Caco-2 (cell line): ENCODE results near the gene KATNB1. TPM values are rescaled to one million over a fixed set of nuclear protein-coding genes. Genes with fewer than 3 reads are reported as not detected.

Experiments
- BruUV-seq: library from RNA; stranded (reverse); fragments of 400-500 nt; replicated peaks from 2 replicates; lab custom pipeline; 2021; lab: Mats Ljungman, UMichigan
- CTCF ChIA-PET: fragments of 300-600 bp; sonication (Branson Sonifier 250); formaldehyde crosslinking; loops from one replicate; lab custom pipeline; 2022; ENCODE audit warnings: antibody characterized with exemption; lab: Charles Lee
- POLR2A ChIA-PET: fragments of 300-600 bp; sonication (Branson Sonifier 250); formaldehyde crosslinking; loops from one replicate; lab custom pipeline; 2022; ENCODE audit warnings: antibody characterized with exemption; lab: Charles Lee
- DNase-seq, 2 experiments: peaks; one replicate each; pipeline versions ENCODE4 v3.0.0 to v3.0.0-alpha.2; 2020 to 2022
- H3K27me3 ChIP-seq: replicated peaks from 2 replicates; pipeline ENCODE4 v1.6.0; 2011; ENCODE audit warnings: low read length; ENCODE audit not compliant: control insufficient read depth, insufficient read depth
- H3K36me3 ChIP-seq: 2 replicates; pipeline ENCODE4 v1.5.1; 2011; ENCODE audit warnings: low read length; ENCODE audit not compliant: control insufficient read depth, insufficient read depth
- H3K4me1 ChIP-seq: fragments of 250-450 bp; sonication (Bioruptor Pico); 2 replicates; pipeline ENCODE4 v1.5.1; 2020; ENCODE audit warnings: mild to moderate bottlenecking
- H3K4me3 ChIP-seq: 2 replicates; pipeline ENCODE4 v1.5.1; 2011; ENCODE audit warnings: low read depth, mild to moderate bottlenecking, control low read depth, low read length
- H3K9me3 ChIP-seq: fragments of 250-450 bp; sonication (Bioruptor Pico); 2 replicates; pipeline ENCODE4 v1.5.1; 2020; ENCODE audit warnings: mild to moderate bottlenecking, moderate library complexity
- H3K27ac Mint-ChIP-seq: one replicate; pipeline ENCODE4 v1.8.0; 2022; ENCODE audit warnings: mixed read lengths; ENCODE audit not compliant: unreplicated experiment
- H3K27me3 Mint-ChIP-seq: one replicate; pipeline ENCODE4 v1.8.0; 2022; ENCODE audit warnings: mixed read lengths; ENCODE audit not compliant: insufficient read depth, unreplicated experiment
- H3K36me3 Mint-ChIP-seq: one replicate; pipeline ENCODE4 v1.8.0; 2022; ENCODE audit warnings: mild to moderate bottlenecking, mixed read lengths; ENCODE audit not compliant: insufficient read depth, unreplicated experiment
- H3K4me1 Mint-ChIP-seq: one replicate; pipeline ENCODE4 v1.8.0; 2022; ENCODE audit warnings: low read depth, mixed read lengths; ENCODE audit not compliant: unreplicated experiment
- H3K4me3 Mint-ChIP-seq: one replicate; pipeline ENCODE4 v1.8.0; 2022; ENCODE audit warnings: mild to moderate bottlenecking, moderate library complexity, mixed read lengths; ENCODE audit not compliant: unreplicated experiment
- H3K9me3 Mint-ChIP-seq: one replicate; pipeline ENCODE4 v1.8.0; 2022; ENCODE audit warnings: mixed read lengths; ENCODE audit not compliant: unreplicated experiment
- CTCF ChIP-seq, 2 experiments: fragments of 200-600 bp in 1 of 2; IDR thresholded peaks; 1 replicate in 1 of 2; 2 replicates in 1 of 2; pipeline versions ENCODE4 v1.5.1 to v1.8.0; 2011 to 2022; ENCODE audit warnings: antibody characterized with exemption in 1 of 2, control low read depth in 1 of 2, inconsistent platforms in 1 of 2, low read depth in 1 of 2, low read length in 1 of 2, mild to moderate bottlenecking in 1 of 2, moderate library complexity in 1 of 2; ENCODE audit not compliant: insufficient read depth in 1 of 2, severe bottlenecking in 1 of 2, unreplicated experiment in 1 of 2
- intact Hi-C: fragments of 100-400 bp; cut with micrococcal nuclease; formaldehyde crosslinking; loops from one replicate; pipeline ENCODE4 v1.10.0; 2022; ENCODE audit not compliant: unreplicated experiment
- total RNA-seq: library from RNA; stranded (reverse); gene quantifications from 2 replicates; pipeline ENCODE4 v1.2.3, GENCODE V29; 2022

KATNB1 gene
- total RNA-seq, 1 experiment from 2014 or later, result 32.4 TPM

GRCh38 chr16:57730771-57731730 lies 4.5 kb upstream of the KATNB1 start:
- TF ChIP-seq CTCF (IDR thresholded peaks at IDR 0.05; ENCODE audit: insufficient read depth in 1 of 2, low read depth in 1 of 2, low read length in 1 of 2, severe bottlenecking in 1 of 2, unreplicated experiment in 1 of 2), result no peak
- H3K27me3 Mint-ChIP-seq, result no peaks in the 10 kb centered on the region
- no peaks in the 10 kb centered on the region for H3K27me3 ChIP-seq
- H3K4me1 Mint-ChIP-seq, result peaks cover 2% of the 10 kb centered on the region
- no peaks in the 10 kb centered on the region for H3K9me3 Mint-ChIP-seq
- no TSS peak for BruUV-seq
- peaks cover 15% of the 10 kb centered on the region for H3K36me3 Mint-ChIP-seq
- no peak overlapping the region for H3K4me3 Mint-ChIP-seq
- no peaks in the 10 kb centered on the region for H3K36me3 ChIP-seq
- H3K4me3 ChIP-seq, result no peak overlapping the region
- H3K9me3 ChIP-seq, result 0 out of 2 replicates have a peak, but pooled peaks cover 4% of the 10 kb centered on the region
- DNase-seq, result peak in 1 of 2 experiments; percentile 31
- POLR2A ChIA-PET, result interaction anchor here (0.9 kb wide), 1 partner anchor 55 kb away, joined by 3 read pairs; no protein-coding TSS in a partner anchor
- CTCF ChIA-PET, result interaction anchor here (0.9 kb wide), 1 partner anchor 63 kb away, joined by 4 read pairs; the partner anchor contains the start of gene ADGRG3
- peaks cover 4% of the 10 kb centered on the region; the same call in 1 of the 2 replicates for H3K4me1 ChIP-seq
- no peak overlapping the region for H3K27ac Mint-ChIP-seq
- intact Hi-C loops, result no loop called here

GRCh38 chr16:57732037-57732436 lies 3.5 kb upstream of the KATNB1 start:
- intact Hi-C loops, result no loop called here
- Mint-ChIP-seq H3K27ac (no peak overlapping the region), H3K27me3 (no peaks in the 10 kb centered on the region), H3K36me3 (peaks cover 25% of the 10 kb centered on the region), H3K4me3 (no peak overlapping the region), H3K9me3 (no peaks in the 10 kb centered on the region), H3K4me1 (peaks cover 12% of the 10 kb centered on the region)
- POLR2A ChIA-PET, result no interaction called here
- Histone ChIP-seq H3K27me3 (no peaks in the 10 kb centered on the region), H3K4me3 (no peak overlapping the region), H3K36me3 (no peaks in the 10 kb centered on the region), H3K4me1 (peaks cover 7% of the 10 kb centered on the region), H3K9me3 (0 out of 2 replicates have a peak, but pooled peaks cover 4% of the 10 kb centered on the region)
- CTCF ChIA-PET, result interaction anchor here (0.6 to 0.9 kb wide), 3 partner anchors 64 to 204 kb away, joined by 3 to 4 read pairs (median 4); partner anchors contain the start of gene ADGRG3
- no TSS peak for BruUV-seq
- no peak for DNase-seq
- no peak for TF ChIP-seq CTCF (IDR thresholded peaks at IDR 0.05; ENCODE audit: insufficient read depth in 1 of 2, low read depth in 1 of 2, low read length in 1 of 2, severe bottlenecking in 1 of 2, unreplicated experiment in 1 of 2)

GRCh38 chr16:57732714-57733113 lies 2.9 kb upstream of the KATNB1 start:
- no peak for TF ChIP-seq CTCF (IDR thresholded peaks at IDR 0.05; ENCODE audit: insufficient read depth in 1 of 2, low read depth in 1 of 2, low read length in 1 of 2, severe bottlenecking in 1 of 2, unreplicated experiment in 1 of 2)
- no peaks in the 10 kb centered on the region for H3K27me3 ChIP-seq
- no peak overlapping the region for H3K27ac Mint-ChIP-seq
- DNase-seq, result no peak
- H3K36me3 Mint-ChIP-seq, result peaks cover 26% of the 10 kb centered on the region
- peaks cover 11% of the 10 kb centered on the region for H3K4me1 ChIP-seq
- no peaks in the 10 kb centered on the region for H3K36me3 ChIP-seq
- H3K4me3 Mint-ChIP-seq, result peak overlapping the region; percentile 52
- H3K4me1 Mint-ChIP-seq, result peaks cover 13% of the 10 kb centered on the region
- no peaks in the 10 kb centered on the region for H3K27me3 Mint-ChIP-seq
- intact Hi-C loops, result no loop called here
- H3K9me3 ChIP-seq, result 0 out of 2 replicates have a peak, but pooled peaks cover 4% of the 10 kb centered on the region
- H3K4me3 ChIP-seq, result no peak overlapping the region
- POLR2A ChIA-PET, result no interaction called here
- CTCF ChIA-PET, result no interaction called here
- no peaks in the 10 kb centered on the region for H3K9me3 Mint-ChIP-seq
- BruUV-seq, result no TSS peak
